ENCODE results near the gene REEP5. TPM values are rescaled to one million over a fixed set of nuclear protein-coding genes. Genes with fewer than 3 reads are reported as not detected.

The REEP5 gene
- total RNA-seq, 1 experiment from 2014 or later = 99.3 TPM

- H3K4me3 Mint-ChIP-seq (ENCODE audit: unreplicated experiment) = no peak overlapping the region
- H3K36me3 Mint-ChIP-seq (ENCODE audit: insufficient read depth, unreplicated experiment) = no peaks in the 10 kb centered on the region
- peaks cover 12% of the 10 kb centered on the region for H3K9me3 Mint-ChIP-seq (ENCODE audit: unreplicated experiment)
- H3K9me3 ChIP-seq = peaks cover 5% of the 10 kb centered on the region; the same call in 1 of the 2 replicates
- ChIA-PET POLR2A (no interaction called here), CTCF (no interaction called here)
- TF ChIP-seq CTCF (IDR thresholded peaks at IDR 0.05; ENCODE audit: insufficient read depth in 1 of 2, low read depth in 1 of 2, low read length in 1 of 2, severe bottlenecking in 1 of 2, unreplicated experiment in 1 of 2) = no peak
- no peak overlapping the region for H3K4me3 ChIP-seq (ENCODE audit: low read depth, low read length)
- H3K27me3 Mint-ChIP-seq (ENCODE audit: insufficient read depth, unreplicated experiment) = no peaks in the 10 kb centered on the region
- intact Hi-C loops (cut with micrococcal nuclease; ENCODE audit: unreplicated experiment) = no loop called here
- H3K36me3 ChIP-seq (ENCODE audit: control insufficient read depth, insufficient read depth, low read length) = no peaks in the 10 kb centered on the region
- BruUV-seq (replicated peaks) = no TSS peak
- no peaks in the 10 kb centered on the region for H3K4me1 ChIP-seq
- no peak overlapping the region for H3K27ac Mint-ChIP-seq (ENCODE audit: unreplicated experiment)
- H3K4me1 Mint-ChIP-seq (ENCODE audit: low read depth, unreplicated experiment) = no peaks in the 10 kb centered on the region
- H3K27me3 ChIP-seq (replicated peaks; ENCODE audit: control insufficient read depth, insufficient read depth, low read length) = no peaks in the 10 kb centered on the region
- DNase-seq = no peak
Measured at GRCh38 chr5:112854651-112855050, 67.4 kb downstream of the REEP5 start.

GRCh38 chr5:112849912-112850311, 72.1 kb downstream of the REEP5 start:
- ChIA-PET POLR2A (no interaction called here), CTCF (no interaction called here)
- intact Hi-C loops (cut with micrococcal nuclease; ENCODE audit: unreplicated experiment) = loop anchor here (5.0 kb wide), 1 partner anchor 88 kb away; no protein-coding TSS in a partner anchor

GRCh38 chr5:112848116-112848811, 73.8 kb downstream of the REEP5 start:
- ChIA-PET CTCF (interaction anchor here (0.5 to 1.4 kb wide), 24 partner anchors 11 to 1216 kb away, joined by 3 to 37 read pairs (median 4); partner anchors contain the start of genes DCP2 and SRP19), POLR2A (interaction anchor here (0.6 kb wide), 1 partner anchor 55 kb away, joined by 5 read pairs; no protein-coding TSS in a partner anchor)
- Histone ChIP-seq H3K36me3 (ENCODE audit: control insufficient read depth, insufficient read depth, low read length) (no peaks in the 10 kb centered on the region), H3K9me3 (no peaks in the 10 kb centered on the region), H3K27me3 (replicated peaks; ENCODE audit: control insufficient read depth, insufficient read depth, low read length) (no peaks in the 10 kb centered on the region), H3K4me3 (ENCODE audit: low read depth, low read length) (no peak overlapping the region), H3K4me1 (no peaks in the 10 kb centered on the region)
- intact Hi-C loops (cut with micrococcal nuclease; ENCODE audit: unreplicated experiment) = loop anchor here (1.0 to 5.0 kb wide), 3 partner anchors 86 to 297 kb away; no protein-coding TSS in a partner anchor
- no peaks in the 10 kb centered on the region for H3K27me3 Mint-ChIP-seq (ENCODE audit: insufficient read depth, unreplicated experiment)
- DNase-seq = peak in 1 of 2 experiments; percentile 57
- no peaks in the 10 kb centered on the region for H3K36me3 Mint-ChIP-seq (ENCODE audit: insufficient read depth, unreplicated experiment)
- no peak overlapping the region for H3K27ac Mint-ChIP-seq (ENCODE audit: unreplicated experiment)
- no TSS peak for BruUV-seq (replicated peaks)
- TF ChIP-seq CTCF (IDR thresholded peaks at IDR 0.05; ENCODE audit: insufficient read depth in 1 of 2, low read depth in 1 of 2, low read length in 1 of 2, severe bottlenecking in 1 of 2, unreplicated experiment in 1 of 2) = peak; percentile 47 to 74
- no peaks in the 10 kb centered on the region for H3K4me1 Mint-ChIP-seq (ENCODE audit: low read depth, unreplicated experiment)
- no peaks in the 10 kb centered on the region for H3K9me3 Mint-ChIP-seq (ENCODE audit: unreplicated experiment)
- no peak overlapping the region for H3K4me3 Mint-ChIP-seq (ENCODE audit: unreplicated experiment)

More at GRCh38 chr5:112849912-112850311, 72.1 kb downstream of the REEP5 start:
- TF ChIP-seq CTCF (IDR thresholded peaks at IDR 0.05; ENCODE audit: insufficient read depth in 1 of 2, low read depth in 1 of 2, low read length in 1 of 2, severe bottlenecking in 1 of 2, unreplicated experiment in 1 of 2) = no peak
- Mint-ChIP-seq H3K4me3 (ENCODE audit: unreplicated experiment) (no peak overlapping the region), H3K27ac (ENCODE audit: unreplicated experiment) (no peak overlapping the region), H3K36me3 (ENCODE audit: insufficient read depth, unreplicated experiment) (no peaks in the 10 kb centered on the region), H3K4me1 (ENCODE audit: low read depth, unreplicated experiment) (no peaks in the 10 kb centered on the region), H3K27me3 (ENCODE audit: insufficient read depth, unreplicated experiment) (no peaks in the 10 kb centered on the region), H3K9me3 (ENCODE audit: unreplicated experiment) (peaks cover 6% of the 10 kb centered on the region)
- H3K36me3 ChIP-seq (ENCODE audit: control insufficient read depth, insufficient read depth, low read length) = no peaks in the 10 kb centered on the region
- DNase-seq = no peak
- H3K9me3 ChIP-seq = peaks cover 4% of the 10 kb centered on the region; the same call in 1 of the 2 replicates
- no peak overlapping the region for H3K4me3 ChIP-seq (ENCODE audit: low read depth, low read length)
- no peaks in the 10 kb centered on the region for H3K4me1 ChIP-seq
- no TSS peak for BruUV-seq (replicated peaks)
- no peaks in the 10 kb centered on the region for H3K27me3 ChIP-seq (replicated peaks; ENCODE audit: control insufficient read depth, insufficient read depth, low read length)
